PC-3 (cell line): Measurements from ENCODE around the gene CD200R1L. TPM values are rescaled to one million over a fixed set of nuclear protein-coding genes. Genes with fewer than 3 reads are reported as not detected.

ENCODE experiments used
- ATAC-seq: fragments of 200-7000 bp; cut with Tn5 transposase; 2 replicates; pipeline ENCODE4 v1.9.1; 2020; ENCODE audit warnings: mild to moderate bottlenecking, moderate library complexity
- BruUV-seq: library from RNA; stranded (reverse); fragments of 400-500 nt; replicated peaks from 2 replicates; lab custom pipeline; 2021; lab: Mats Ljungman, UMichigan
- CTCF ChIA-PET: fragments of 300-600 bp; sonication (Branson Sonifier 250); formaldehyde crosslinking; loops from one replicate; lab custom pipeline; 2022; ENCODE audit warnings: antibody characterized with exemption; lab: Charles Lee
- POLR2A ChIA-PET: fragments of 300-600 bp; sonication (Branson Sonifier 250); formaldehyde crosslinking; loops from one replicate; lab custom pipeline; 2022; ENCODE audit warnings: antibody characterized with exemption; ENCODE audit not compliant: unreplicated experiment; lab: Charles Lee
- DNase-seq: peaks from one replicate; pipeline ENCODE4 v3.0.0-alpha.2; 2015
- H2AFZ ChIP-seq: fragments of 300-600 bp; sonication (generic); 2 replicates; pipeline ENCODE4 v1.6.0; 2016; ENCODE audit warnings: antibody characterized with exemption, low read length
- H3F3A ChIP-seq: fragments of 300-600 bp; sonication (generic); one replicate; pipeline ENCODE4 v1.6.0; 2017; ENCODE audit warnings: antibody characterized with exemption, low read length, control low read depth, mild to moderate bottlenecking; ENCODE audit not compliant: unreplicated experiment
- H3K27ac ChIP-seq: fragments of 300-600 bp; sonication (generic); 2 replicates; pipeline ENCODE4 v1.5.1; 2016; ENCODE audit warnings: mild to moderate bottlenecking, low read length
- H3K27me3 ChIP-seq: fragments of 300-600 bp; sonication (generic); 2 replicates; pipeline ENCODE4 v1.6.1; 2016; ENCODE audit warnings: low read length, mixed read lengths
- H3K36me3 ChIP-seq: fragments of 300-600 bp; sonication (generic); 2 replicates; pipeline ENCODE4 v1.6.1; 2016; ENCODE audit warnings: low read depth, mixed run types, low read length, mixed read lengths
- H3K4me1 ChIP-seq: fragments of 300-600 bp; sonication (generic); 2 replicates; pipeline ENCODE4 v1.5.1; 2016; ENCODE audit warnings: low read length; ENCODE audit not compliant: insufficient read depth
- H3K4me2 ChIP-seq: fragments of 300-600 bp; sonication (generic); 2 replicates; pipeline ENCODE4 v1.6.0; 2016; ENCODE audit warnings: low read length
- H3K4me3 ChIP-seq: fragments of 300-600 bp; sonication (generic); 2 replicates; pipeline ENCODE4 v1.5.1; 2016; ENCODE audit warnings: mild to moderate bottlenecking, low read length, mixed read lengths
- H3K79me2 ChIP-seq: fragments of 300-600 bp; sonication (generic); 2 replicates; pipeline ENCODE4 v1.6.1; 2017; ENCODE audit warnings: low read length, mixed read lengths
- H3K9ac ChIP-seq: fragments of 300-600 bp; sonication (generic); 2 replicates; pipeline ENCODE4 v1.6.0; 2016; ENCODE audit warnings: mild to moderate bottlenecking, low read length
- H3K9me2 ChIP-seq: fragments of 300-600 bp; sonication (generic); replicated peaks from 2 replicates; pipeline ENCODE4 v1.6.1; 2016; ENCODE audit warnings: mixed run types, low read length, mixed read lengths
- H3K9me3 ChIP-seq: fragments of 300-600 bp; sonication (generic); 2 replicates; pipeline ENCODE4 v1.6.1; 2016; ENCODE audit warnings: low read length, mixed read lengths
- H4K20me1 ChIP-seq: fragments of 300-600 bp; sonication (generic); 2 replicates; pipeline ENCODE4 v1.6.1; 2016; ENCODE audit warnings: low read length, mixed read lengths
- CTCF ChIP-seq: fragments of 300-600 bp; sonication (generic); conservative IDR thresholded peaks from 2 replicates; pipeline ENCODE4 v1.5.1; 2017; ENCODE audit warnings: antibody characterized with exemption, low read depth, mild to moderate bottlenecking, low read length
- EZH2 ChIP-seq: fragments of 300-600 bp; sonication (generic); IDR thresholded peaks from one replicate; pipeline ENCODE4 v1.6.1; 2017; ENCODE audit warnings: antibody characterized with exemption, mild to moderate bottlenecking, low read length; ENCODE audit not compliant: unreplicated experiment
- EZH2phosphoT487 ChIP-seq: fragments of 300-600 bp; sonication (generic); IDR thresholded peaks from 2 replicates; pipeline ENCODE4 v1.6.1; 2018; ENCODE audit warnings: mild to moderate bottlenecking, antibody characterized with exemption, low read length, borderline replicate concordance
- intact Hi-C: fragments of 100-400 bp; cut with micrococcal nuclease; formaldehyde crosslinking; loops from 2 replicates; pipeline ENCODE4 v1.9.0; 2023
- total RNA-seq: library from RNA; depleted of rRNA; stranded (reverse); fragments of >200 nt; gene quantifications from 2 replicates; pipeline ENCODE4 v1.2.3, GENCODE V29; 2014

The CD200R1L gene
- total RNA-seq, 1 experiment from 2014 or later, result not detected

GRCh38 chr3:112770951-112771350, 75.7 kb downstream of the CD200R1L start:
- Histone ChIP-seq H3K9me3 (no peaks in the 10 kb centered on the region), H3K9me2 (no peaks in the 10 kb centered on the region), H2AFZ (no peak overlapping the region), H4K20me1 (no peaks in the 10 kb centered on the region), H3K79me2 (no peaks in the 10 kb centered on the region), H3K4me3 (no peak overlapping the region), H3K4me2 (no peak overlapping the region), H3K27me3 (no peaks in the 10 kb centered on the region), H3F3A (peaks cover 10% of the 10 kb centered on the region), H3K4me1 (peaks cover 42% of the 10 kb centered on the region), H3K9ac (no peak overlapping the region), H3K27ac (no peak overlapping the region), H3K36me3 (no peaks in the 10 kb centered on the region)
- TF ChIP-seq CTCF (no peak), EZH2 (no peak)
- POLR2A ChIA-PET, result no interaction called here
- intact Hi-C loops, result loop anchor here (5.0 kb wide), 1 partner anchor 209 kb away; the partner anchor contains the start of genes ATG3 and SLC35A5
- BruUV-seq, result no TSS peak
- CTCF ChIA-PET, result no interaction called here
- DNase-seq, result no peak
- ATAC-seq, result no peak

GRCh38 chr3:112770032-112770626, 76.5 kb downstream of the CD200R1L start:
- CTCF ChIA-PET, result no interaction called here
- ATAC-seq, result no peak

More at GRCh38 chr3:112770032-112770626, 76.5 kb downstream of the CD200R1L start:
- H3K36me3 ChIP-seq, result no peaks in the 10 kb centered on the region
- H3K9me2 ChIP-seq, result no peaks in the 10 kb centered on the region
- no peak overlapping the region for H2AFZ ChIP-seq
- no peak overlapping the region for H3K4me2 ChIP-seq
- no peak overlapping the region for H3K9ac ChIP-seq
- TF ChIP-seq EZH2phosphoT487 (no peak), CTCF (no peak), EZH2 (no peak)
- peaks cover 42% of the 10 kb centered on the region for H3K4me1 ChIP-seq
- no peak overlapping the region for H3K27ac ChIP-seq
- BruUV-seq, result no TSS peak
- DNase-seq, result peak; percentile 69
- POLR2A ChIA-PET, result no interaction called here
- no peaks in the 10 kb centered on the region for H3K79me2 ChIP-seq
- H3K4me3 ChIP-seq, result no peak overlapping the region
- no peaks in the 10 kb centered on the region for H3K9me3 ChIP-seq
- peaks cover 10% of the 10 kb centered on the region for H3F3A ChIP-seq
- intact Hi-C loops, result loop anchor here (5.0 kb wide), 1 partner anchor 208 kb away; the partner anchor contains the start of genes ATG3 and SLC35A5
- no peaks in the 10 kb centered on the region for H4K20me1 ChIP-seq
- H3K27me3 ChIP-seq, result no peaks in the 10 kb centered on the region
